Left ventricle myocardium inferior (tissue), 1 donor: ENCODE results near the gene FADS3. TPM values are rescaled to one million over a fixed set of nuclear protein-coding genes. Genes with fewer than 3 reads are reported as not detected.

Experiments
- DNase-seq: peaks from one replicate; pipeline ENCODE4 v3.0.0-alpha.2; 2020
- H3K27ac ChIP-seq: fragments of 200-600 bp; replicated peaks from 2 replicates; pipeline ENCODE4 v1.8.0; 2021
- H3K27me3 ChIP-seq: fragments of 200-600 bp; 2 replicates; pipeline ENCODE4 v1.8.0; 2021; ENCODE audit warnings: low read depth
- H3K36me3 ChIP-seq: fragments of 200-600 bp; 2 replicates; pipeline ENCODE4 v1.8.0; 2021
- H3K4me1 ChIP-seq: fragments of 200-600 bp; 2 replicates; pipeline ENCODE4 v1.8.0; 2021
- H3K4me3 ChIP-seq: fragments of 200-600 bp; 2 replicates; pipeline ENCODE4 v1.8.0; 2021; ENCODE audit warnings: mild to moderate bottlenecking, moderate library complexity
- H3K9me3 ChIP-seq: fragments of 200-600 bp; replicated peaks from 2 replicates; pipeline ENCODE4 v1.8.0; 2021
- CTCF ChIP-seq: fragments of 200-600 bp; IDR thresholded peaks from 2 replicates; pipeline ENCODE4 v1.8.0; 2021; ENCODE audit warnings: antibody characterized with exemption, mild to moderate bottlenecking, borderline replicate concordance
- intact Hi-C: fragments of 100-400 bp; cut with micrococcal nuclease; formaldehyde crosslinking; loops from one replicate; pipeline ENCODE4 v1.11.0; 2022
- total RNA-seq: library from RNA; stranded (reverse); fragmentation: NEBNext Ultra II Directional; extraction: Animal tissue kit (Norgen Biotek cat#: 25700); gene quantifications from one replicate; pipeline ENCODE4 v1.2.1, GENCODE V29; 2021
- donor health status: DM: no; HTN: yes; CAD: no; lungs with severe emphysema.

The FADS3 gene
- total RNA-seq, 1 donor from 2014 or later = 65.5 TPM

- peaks cover 33% of the 10 kb centered on the region for H3K4me1 ChIP-seq
- no peak for DNase-seq
- H3K9me3 ChIP-seq = no peaks in the 10 kb centered on the region
- intact Hi-C loops = no loop called here
- no peaks in the 10 kb centered on the region for H3K27me3 ChIP-seq
- peaks cover 16% of the 10 kb centered on the region for H3K36me3 ChIP-seq
- no peak overlapping the region for H3K4me3 ChIP-seq
- no peak overlapping the region for H3K27ac ChIP-seq
- TF ChIP-seq CTCF = no peak
Measured at GRCh38 chr11:61839742-61840141, 51.6 kb downstream of the FADS3 start.

GRCh38 chr11:61838921-61839320 lies 52.4 kb downstream of the FADS3 start:
- Histone ChIP-seq H3K27ac (no peak overlapping the region), H3K4me3 (no peak overlapping the region), H3K4me1 (peaks cover 41% of the 10 kb centered on the region), H3K36me3 (peaks cover 16% of the 10 kb centered on the region), H3K27me3 (no peaks in the 10 kb centered on the region), H3K9me3 (no peaks in the 10 kb centered on the region)
- no peak for TF ChIP-seq CTCF
- DNase-seq = no peak
- intact Hi-C loops = no loop called here

GRCh38 chr11:61838501-61838900 lies 52.8 kb downstream of the FADS3 start:
- H3K4me1 ChIP-seq = peaks cover 44% of the 10 kb centered on the region
- intact Hi-C loops = no loop called here
- H3K4me3 ChIP-seq = no peak overlapping the region
- no peak for TF ChIP-seq CTCF
- H3K36me3 ChIP-seq = peaks cover 16% of the 10 kb centered on the region
- DNase-seq = no peak
- H3K27ac ChIP-seq = no peak overlapping the region
- H3K9me3 ChIP-seq = no peaks in the 10 kb centered on the region
- H3K27me3 ChIP-seq = no peaks in the 10 kb centered on the region

- no peak overlapping the region for H3K4me3 ChIP-seq
- H3K27me3 ChIP-seq = no peaks in the 10 kb centered on the region
- H3K9me3 ChIP-seq = no peaks in the 10 kb centered on the region
- H3K36me3 ChIP-seq = peaks cover 12% of the 10 kb centered on the region
- no peak for TF ChIP-seq CTCF
- H3K4me1 ChIP-seq = peaks cover 51% of the 10 kb centered on the region
- no peak overlapping the region for H3K27ac ChIP-seq
- no peak for DNase-seq
- intact Hi-C loops = no loop called here
Measured at GRCh38 chr11:61837411-61838005, 53.8 kb downstream of the FADS3 start.

- Histone ChIP-seq H3K4me1 (peaks cover 52% of the 10 kb centered on the region), H3K4me3 (no peak overlapping the region), H3K36me3 (peaks cover 9% of the 10 kb centered on the region), H3K9me3 (no peaks in the 10 kb centered on the region), H3K27ac (peak overlapping the region; percentile 76), H3K27me3 (no peaks in the 10 kb centered on the region)
- TF ChIP-seq CTCF = no peak
- intact Hi-C loops = no loop called here
- DNase-seq = no peak
Measured at GRCh38 chr11:61836193-61836592, 55.2 kb downstream of the FADS3 start.
